Esophagus squamous epithelium (tissue), 5 donors: ENCODE measurements around the gene JARID2. TPM values are rescaled to one million over a fixed set of nuclear protein-coding genes. Genes with fewer than 3 reads are reported as not detected.

Experiments used
- DNase-seq: peaks from one replicate; lab custom pipeline; 2025; lab: John Stamatoyannopoulos, UW
- H3K27ac ChIP-seq, 4 donors: fragments of 200-600 bp; sonication (generic); one replicate each; pipeline ENCODE4 v1.5.1; 2016 to 2019; ENCODE audit warnings: mild to moderate bottlenecking in 1 of 4
- H3K27me3 ChIP-seq, 4 donors: fragments of 200-600 bp; sonication (generic); 1 replicate in 3 of 4; 2 replicates in 1 of 4; pipeline versions ENCODE4 v1.5.1 to v1.6.0; 2017 to 2021; ENCODE audit warnings: antibody characterized with exemption in 1 of 4
- H3K36me3 ChIP-seq, 3 donors: fragments of 200-600 bp; sonication (generic); one replicate each; pipeline ENCODE4 v1.5.1; 2016 to 2019
- H3K4me1 ChIP-seq, 3 donors: fragments of 200-600 bp; sonication (generic); one replicate each; pipeline ENCODE4 v1.5.1; 2017 to 2019
- H3K4me3 ChIP-seq, 4 donors: fragments of 200-600 bp; sonication (generic); 1 replicate in 3 of 4; 2 replicates in 1 of 4; pipeline ENCODE4 v1.5.1; 2016 to 2019; ENCODE audit warnings: mild to moderate bottlenecking in 2 of 4, moderate library complexity in 1 of 4
- H3K9me3 ChIP-seq, 3 donors: fragments of 200-600 bp; sonication (generic); one replicate each; pipeline ENCODE4 v1.5.1; 2016 to 2019
- POLR2A ChIP-seq, 4 donors: fragments of 450-650 bp; IDR thresholded peaks; one replicate each; pipeline ENCODE4 v1.6.1; 2017; ENCODE audit warnings: antibody characterized with exemption in 4 of 4, mild to moderate bottlenecking in 4 of 4, moderate library complexity in 3 of 4
- WGBS, 2 donors: methylation state at CpG; one replicate each; pipeline ENCODE4 v1.1.5; 2018; 5-methylcytosine and 5-hydroxymethylcytosine counted together
- intact Hi-C: fragments of 100-400 bp; cut with DNase I; formaldehyde crosslinking; loops from one replicate; pipeline ENCODE4 v1.15.0; 2022
- total RNA-seq, 4 donors: library from RNA; depleted of rRNA; stranded (reverse); fragments of >200 nt; gene quantifications; one replicate each; pipeline ENCODE4 v1.1.0, GENCODE V29; 2016
- TF ChIP-seq, protein P1 (sequence below), 6 experiments: fragments of 450-650 bp in 4 of 6; fragments of 200-600 bp in 2 of 6; sonication (generic) in 2 of 6; IDR thresholded peaks; one replicate each; pipeline ENCODE4 v1.5.1; 2016 to 2019; ENCODE audit warnings: antibody characterized with exemption in 6 of 6, mild to moderate bottlenecking in 4 of 6, moderate library complexity in 4 of 6
- donor health status: DM: yes; HTN: yes; CAD: no.

The JARID2 gene
- total RNA-seq, 4 donors from 2014 or later = 13.3 to 19.6 (median 16.3) TPM

DNA sequence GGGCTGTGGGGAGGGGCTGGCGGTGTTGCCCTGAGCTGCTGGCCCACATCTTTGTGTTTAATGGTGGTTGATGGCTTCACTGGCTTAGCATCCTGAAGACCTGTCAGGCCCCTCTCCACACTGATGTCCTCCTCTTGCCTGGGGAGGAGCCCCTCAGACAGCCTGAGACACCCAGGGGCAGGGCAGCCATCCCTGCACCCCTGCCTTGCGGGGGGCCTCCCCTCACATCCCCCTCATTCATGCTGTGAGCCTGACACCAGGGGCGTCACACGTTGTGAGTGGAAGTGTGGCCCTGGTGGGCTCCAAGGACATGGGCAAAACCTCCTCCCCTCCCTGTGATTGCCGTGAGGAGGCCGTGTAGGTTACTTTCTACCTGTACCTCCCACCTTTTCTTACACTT lies 264.3 kb downstream of the JARID2 start:
- no peak for DNase-seq
- 84 to 100% methylated on average over 2 to 5 of the region's 6 CpGs for WGBS, 2 donors
- Histone ChIP-seq H3K4me3 (no peak overlapping the region), H3K36me3 (peaks cover 10 to 100% (median 17%) of the 10 kb centered on the region in 3 donors), H3K4me1 (peaks cover 3 to 13% (median 10%) of the 10 kb centered on the region in 3 donors), H3K9me3 (no peaks in the 10 kb centered on the region), H3K27me3 (no peaks in the 10 kb centered on the region), H3K27ac (no peak overlapping the region)
- TF ChIP-seq, protein P1, sequence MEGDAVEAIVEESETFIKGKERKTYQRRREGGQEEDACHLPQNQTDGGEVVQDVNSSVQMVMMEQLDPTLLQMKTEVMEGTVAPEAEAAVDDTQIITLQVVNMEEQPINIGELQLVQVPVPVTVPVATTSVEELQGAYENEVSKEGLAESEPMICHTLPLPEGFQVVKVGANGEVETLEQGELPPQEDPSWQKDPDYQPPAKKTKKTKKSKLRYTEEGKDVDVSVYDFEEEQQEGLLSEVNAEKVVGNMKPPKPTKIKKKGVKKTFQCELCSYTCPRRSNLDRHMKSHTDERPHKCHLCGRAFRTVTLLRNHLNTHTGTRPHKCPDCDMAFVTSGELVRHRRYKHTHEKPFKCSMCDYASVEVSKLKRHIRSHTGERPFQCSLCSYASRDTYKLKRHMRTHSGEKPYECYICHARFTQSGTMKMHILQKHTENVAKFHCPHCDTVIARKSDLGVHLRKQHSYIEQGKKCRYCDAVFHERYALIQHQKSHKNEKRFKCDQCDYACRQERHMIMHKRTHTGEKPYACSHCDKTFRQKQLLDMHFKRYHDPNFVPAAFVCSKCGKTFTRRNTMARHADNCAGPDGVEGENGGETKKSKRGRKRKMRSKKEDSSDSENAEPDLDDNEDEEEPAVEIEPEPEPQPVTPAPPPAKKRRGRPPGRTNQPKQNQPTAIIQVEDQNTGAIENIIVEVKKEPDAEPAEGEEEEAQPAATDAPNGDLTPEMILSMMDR (IDR thresholded peaks at IDR 0.05) = no peak
- no peak for TF ChIP-seq POLR2A (IDR thresholded peaks at IDR 0.05)
- intact Hi-C loops = loop anchor here (10.0 kb wide), 1 partner anchor 105 kb away; no protein-coding TSS in a partner anchor

DNA sequence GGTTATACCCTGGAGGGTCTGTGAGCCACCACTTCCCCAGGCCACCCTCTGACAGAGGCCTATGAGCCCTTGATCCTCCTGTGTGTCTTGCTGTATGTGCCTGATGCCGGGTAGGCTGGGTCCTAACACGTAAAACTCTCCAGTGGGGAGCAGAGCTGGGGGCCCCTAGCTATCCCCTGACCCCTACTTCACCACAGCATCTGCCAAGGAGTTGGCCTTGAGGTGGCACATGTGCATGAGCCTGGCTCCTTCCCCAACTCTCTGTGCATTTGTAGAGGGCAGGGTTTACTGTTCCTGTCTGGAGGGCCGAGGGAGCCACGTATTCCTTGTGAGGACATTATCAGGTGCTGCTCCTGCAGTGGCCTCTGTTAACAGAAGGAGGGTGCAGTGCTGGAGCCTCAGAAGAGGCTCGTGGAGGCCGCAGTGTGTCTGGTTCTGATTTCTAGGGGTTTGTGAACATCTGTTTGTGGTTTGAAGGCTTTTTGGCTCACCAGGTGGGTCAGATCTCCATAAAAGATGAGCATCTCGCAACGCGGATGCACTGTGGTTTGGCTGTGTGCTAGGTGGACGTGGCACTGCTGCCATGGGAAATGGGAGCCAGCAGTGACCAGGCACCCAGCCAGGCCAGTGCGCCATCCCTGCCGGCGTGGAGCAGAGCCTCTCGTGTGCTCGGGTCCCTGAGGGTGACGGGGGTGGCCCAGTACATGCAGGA lies 264.8 kb downstream of the JARID2 start:
- Histone ChIP-seq H3K36me3 (peaks cover 10 to 100% (median 17%) of the 10 kb centered on the region in 3 donors), H3K4me3 (no peak overlapping the region), H3K4me1 (peaks cover 0 to 7% (median 5%) of the 10 kb centered on the region in 3 donors), H3K9me3 (no peaks in the 10 kb centered on the region), H3K27ac (no peak overlapping the region), H3K27me3 (no peaks in the 10 kb centered on the region)
- WGBS, 2 donors = 83 to 88% methylated on average over 2 to 3 of the region's 16 CpGs
- TF ChIP-seq, protein P1 (IDR thresholded peaks at IDR 0.05) = no peak
- TF ChIP-seq POLR2A (IDR thresholded peaks at IDR 0.05) = no peak
- intact Hi-C loops = loop anchor here (10.0 kb wide), 1 partner anchor 104 kb away; no protein-coding TSS in a partner anchor
- no peak for DNase-seq

DNA sequence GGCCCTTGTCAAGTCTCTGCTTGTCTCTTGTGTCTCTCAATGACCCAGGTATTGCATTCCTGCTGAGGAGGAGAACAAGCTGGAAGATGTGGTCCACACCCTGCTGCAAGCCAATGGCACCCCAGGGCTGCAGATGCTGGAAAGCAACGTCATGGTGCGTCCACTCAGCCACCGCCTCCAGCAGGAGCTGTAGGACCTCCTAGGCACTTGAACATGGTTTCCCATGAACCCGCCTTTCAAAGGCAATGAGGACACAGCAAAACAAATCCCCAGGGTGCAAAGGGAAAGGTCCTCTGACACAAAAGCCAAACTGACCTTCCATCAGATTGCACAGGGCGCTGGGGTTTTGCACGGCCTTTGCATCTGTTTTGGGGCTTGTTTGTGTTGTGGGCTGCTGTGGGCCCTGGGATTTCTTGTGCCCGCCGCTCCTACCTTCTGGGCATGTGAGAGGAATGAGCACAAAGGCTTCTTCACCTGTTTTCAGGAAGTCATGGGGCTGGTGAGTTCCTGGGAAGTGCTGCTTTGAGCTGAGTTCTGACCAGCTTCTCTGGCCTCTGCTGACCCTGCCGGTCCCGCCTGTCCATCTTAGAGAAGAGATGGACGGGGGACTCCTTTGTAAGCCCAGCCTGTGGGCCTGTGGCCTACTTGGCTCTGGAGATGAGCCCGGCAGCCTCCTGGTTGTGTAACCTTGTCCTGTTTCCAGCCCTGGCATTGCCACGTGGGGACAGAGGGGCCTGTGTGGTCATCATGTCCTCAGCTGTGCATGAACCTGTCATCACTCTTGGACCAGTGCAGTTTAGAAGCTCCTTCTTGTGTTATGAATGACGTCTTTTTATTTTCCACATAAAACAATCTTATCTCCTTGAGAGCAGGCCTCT lies 265.6 kb downstream of the JARID2 start:
- intact Hi-C loops = loop anchor here (10.0 kb wide), 1 partner anchor 103 kb away; no protein-coding TSS in a partner anchor
- Histone ChIP-seq H3K27me3 (no peaks in the 10 kb centered on the region), H3K27ac (no peak overlapping the region), H3K36me3 (peaks cover 10 to 99% (median 21%) of the 10 kb centered on the region in 3 donors), H3K4me3 (no peak overlapping the region), H3K4me1 (no peaks in the 10 kb centered on the region), H3K9me3 (no peaks in the 10 kb centered on the region)
- TF ChIP-seq, protein P1 (IDR thresholded peaks at IDR 0.05) = no peak
- no peak for TF ChIP-seq POLR2A (IDR thresholded peaks at IDR 0.05)
- 76 to 90% methylated on average over 5 to 8 of the region's 14 CpGs for WGBS, 2 donors
- DNase-seq = no peak

DNA sequence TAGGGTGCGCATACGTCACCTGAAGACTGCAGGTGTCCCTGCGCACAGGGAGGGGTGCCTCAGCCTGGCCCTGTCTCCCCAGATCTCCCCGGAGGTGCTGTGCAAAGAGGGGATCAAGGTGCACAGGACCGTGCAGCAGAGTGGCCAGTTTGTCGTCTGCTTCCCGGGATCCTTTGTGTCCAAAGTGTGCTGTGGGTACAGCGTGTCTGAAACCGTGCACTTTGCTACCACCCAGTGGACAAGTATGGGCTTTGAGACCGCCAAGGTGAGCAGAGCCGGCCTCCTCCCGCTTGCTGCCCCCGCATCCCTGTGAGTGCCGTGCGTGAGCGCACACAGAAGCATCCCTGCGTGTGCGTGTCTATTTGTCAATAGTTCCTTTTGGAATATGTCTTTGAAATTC lies 266.3 kb downstream of the JARID2 start:
- H3K27ac ChIP-seq = no peak overlapping the region
- intact Hi-C loops = loop anchor here (10.0 kb wide), 1 partner anchor 103 kb away; no protein-coding TSS in a partner anchor
- H3K9me3 ChIP-seq = no peaks in the 10 kb centered on the region
- no peak for DNase-seq
- 83 to 92% methylated on average over 9 to 14 of the region's 18 CpGs for WGBS, 2 donors
- TF ChIP-seq POLR2A (IDR thresholded peaks at IDR 0.05) = no peak
- TF ChIP-seq, protein P1 (IDR thresholded peaks at IDR 0.05) = no peak
- no peaks in the 10 kb centered on the region for H3K27me3 ChIP-seq
- H3K4me1 ChIP-seq = no peaks in the 10 kb centered on the region
- H3K4me3 ChIP-seq = no peak overlapping the region
- H3K36me3 ChIP-seq = peaks cover 12 to 99% (median 27%) of the 10 kb centered on the region in 3 donors
